Thoracic aorta (tissue), 2 donors: ENCODE measurements around the gene CTAG1B. TPM values are rescaled to one million over a fixed set of nuclear protein-coding genes. Genes with fewer than 3 reads are reported as not detected.
"Not testable (repeated sequence)": the region's sequence is repeated elsewhere in the genome, so short reads cannot be mapped to it uniquely, and the experiment has no call there.

Experiments
- ATAC-seq: fragments of 150-250 bp; one replicate; pipeline ENCODE4 v1.8.0; 2017; ENCODE audit warnings: low read depth; ENCODE audit not compliant: insufficient number of reproducible peaks, low FRiP score
- DNase-seq: peaks from one replicate; pipeline ENCODE4 v3.0.0-alpha.2; 2020; ENCODE audit warnings: low spot score
- H3K27ac ChIP-seq, 2 donors: fragments of 200-600 bp; sonication (generic); 1 replicate in 1 of 2; 2 replicates in 1 of 2; pipeline ENCODE4 v1.5.1; 2016; ENCODE audit warnings: mild to moderate bottlenecking in 2 of 2, moderate library complexity in 2 of 2
- H3K27me3 ChIP-seq: fragments of 200-600 bp; sonication (generic); replicated peaks from 2 replicates; pipeline ENCODE4 v1.6.0; 2016; ENCODE audit warnings: mild to moderate bottlenecking; ENCODE audit not compliant: insufficient read depth
- H3K36me3 ChIP-seq: fragments of 200-600 bp; sonication (generic); one replicate; pipeline ENCODE4 v1.5.1; 2016
- H3K4me1 ChIP-seq, 2 donors: fragments of 200-600 bp; sonication (generic); 1 replicate in 1 of 2; 2 replicates in 1 of 2; pipeline versions ENCODE4 v1.5.1 to v1.6.0; 2016; ENCODE audit warnings: low read depth in 2 of 2, mild to moderate bottlenecking in 1 of 2; ENCODE audit not compliant: control insufficient read depth in 1 of 2
- H3K4me3 ChIP-seq: fragments of 200-600 bp; sonication (generic); 2 replicates; pipeline ENCODE4 v1.5.1; 2016; ENCODE audit warnings: mild to moderate bottlenecking
- H3K9me3 ChIP-seq: fragments of 200-600 bp; sonication (generic); 2 replicates; pipeline ENCODE4 v1.5.1; 2016
- CTCF ChIP-seq: fragments of 200-600 bp; sonication (generic); IDR thresholded peaks from one replicate; pipeline ENCODE4 v1.5.1; 2019; ENCODE audit warnings: antibody characterized with exemption
- total RNA-seq, 2 donors: library from RNA; depleted of rRNA; stranded (reverse); fragments of >200 nt; gene quantifications; one replicate each; pipeline versions ENCODE4 v1.1.0 to v1.2.3, GENCODE V29; 2016

The CTAG1B gene
- total RNA-seq, 2 donors from 2014 or later = not detected

GRCh38 chrX:154594491-154594890, 24.6 kb downstream of the CTAG1B start:
- Histone ChIP-seq H3K4me3 (no peak overlapping the region), H3K9me3 (no peaks in the 10 kb centered on the region), H3K27me3 (no peaks in the 10 kb centered on the region), H3K27ac (no peak overlapping the region), H3K36me3 (no peaks in the 10 kb centered on the region), H3K4me1 (no peaks in the 10 kb centered on the region)
- no peak for DNase-seq
- no peak for TF ChIP-seq CTCF
- ATAC-seq = no peak

GRCh38 chrX:154593201-154593600, 25.9 kb downstream of the CTAG1B start:
- H3K27ac ChIP-seq = no peak overlapping the region
- no peak for ATAC-seq
- H3K4me1 ChIP-seq = no peaks in the 10 kb centered on the region
- H3K9me3 ChIP-seq = no peaks in the 10 kb centered on the region
- no peak overlapping the region for H3K4me3 ChIP-seq
- DNase-seq = no peak
- no peaks in the 10 kb centered on the region for H3K27me3 ChIP-seq
- TF ChIP-seq CTCF = no peak
- H3K36me3 ChIP-seq = no peaks in the 10 kb centered on the region

GRCh38 chrX:154592505-154592904, 26.6 kb downstream of the CTAG1B start:
- no peaks in the 10 kb centered on the region for H3K9me3 ChIP-seq
- ATAC-seq (no peak), DNase-seq (no peak)
- H3K4me1 ChIP-seq = no peaks in the 10 kb centered on the region
- no peak for TF ChIP-seq CTCF
- H3K27ac ChIP-seq = no peak overlapping the region
- H3K27me3 ChIP-seq = no peaks in the 10 kb centered on the region
- no peak overlapping the region for H3K4me3 ChIP-seq
- H3K36me3 ChIP-seq = no peaks in the 10 kb centered on the region

- not testable (repeated sequence) for H3K9me3 ChIP-seq, H3K36me3 ChIP-seq, DNase-seq, H3K4me3 ChIP-seq, H3K27ac ChIP-seq, H3K27me3 ChIP-seq, ATAC-seq, H3K4me1 ChIP-seq
These were observed 28.7 kb downstream of the CTAG1B start for GRCh38 chrX:154590415-154590814.

GRCh38 chrX:154584585-154585183, 34.4 kb downstream of the CTAG1B start, which contains the start of gene CTAG1A:
Gene CTAG1A (plus strand): TSS chrX:154585133. CDS start chrX:154585207, 74 bp downstream.
- not testable (repeated sequence) for ATAC-seq, H3K36me3 ChIP-seq, H3K4me1 ChIP-seq, H3K27me3 ChIP-seq, H3K4me3 ChIP-seq, H3K27ac ChIP-seq, H3K9me3 ChIP-seq, DNase-seq

- not testable (repeated sequence) for ATAC-seq, H3K4me1 ChIP-seq, H3K27ac ChIP-seq, H3K9me3 ChIP-seq, H3K27me3 ChIP-seq, DNase-seq, H3K4me3 ChIP-seq, H3K36me3 ChIP-seq
These were observed 36.1 kb downstream of the CTAG1B start for GRCh38 chrX:154582994-154583393.

GRCh38 chrX:154575076-154575475, 44.0 kb downstream of the CTAG1B start:
- ATAC-seq = not testable (repeated sequence)

GRCh38 chrX:154573061-154573460, 46.0 kb downstream of the CTAG1B start:
- DNase-seq, ATAC-seq, H3K27ac ChIP-seq, H3K36me3 ChIP-seq, H3K27me3 ChIP-seq, H3K9me3 ChIP-seq, H3K4me1 ChIP-seq, H3K4me3 ChIP-seq: not testable (repeated sequence)

More at GRCh38 chrX:154575076-154575475, 44.0 kb downstream of the CTAG1B start:
- H3K4me1 ChIP-seq, H3K36me3 ChIP-seq, H3K27ac ChIP-seq, DNase-seq, H3K27me3 ChIP-seq, H3K4me3 ChIP-seq, H3K9me3 ChIP-seq: not testable (repeated sequence)

- not testable (repeated sequence) for H3K27ac ChIP-seq, H3K36me3 ChIP-seq, H3K4me1 ChIP-seq, H3K9me3 ChIP-seq, H3K4me3 ChIP-seq, DNase-seq, H3K27me3 ChIP-seq, ATAC-seq
These were observed 48.7 kb downstream of the CTAG1B start for GRCh38 chrX:154570361-154570760.
